Mesenchymal stem cell (in vitro differentiated cells and primary cell): Measurements from ENCODE around the gene CLEC4D.
A peak's percentile ranks its signal among the peaks of the same experiment; 100 is the strongest.

Experiments used
- DNase-seq: peaks from one replicate; pipeline ENCODE4 v3.0.0-alpha.2; 2013
- H2AFZ ChIP-seq: one replicate; pipeline ENCODE4 v1.6.1; 2013; ENCODE audit warnings: low read depth, mild to moderate bottlenecking, control low read depth, inconsistent platforms, low read length, moderate library complexity
- H2AK5ac ChIP-seq: 2 replicates; pipeline ENCODE4 v1.6.1; 2013; ENCODE audit warnings: low read length, moderate library complexity, mild to moderate bottlenecking, inconsistent platforms; ENCODE audit not compliant: severe bottlenecking
- H2BK120ac ChIP-seq: one replicate; pipeline ENCODE4 v1.6.1; 2013; ENCODE audit warnings: low read depth, mild to moderate bottlenecking, inconsistent platforms, low read length, moderate library complexity
- H2BK12ac ChIP-seq, 2 experiments: one replicate each; pipeline ENCODE4 v1.6.1; 2013; ENCODE audit warnings: inconsistent platforms in 2 of 2, low read length in 2 of 2, mild to moderate bottlenecking in 2 of 2, moderate library complexity in 2 of 2, control low read depth in 1 of 2
- H2BK15ac ChIP-seq: one replicate; pipeline ENCODE4 v1.6.1; 2013; ENCODE audit warnings: mild to moderate bottlenecking, low read depth, inconsistent platforms; ENCODE audit not compliant: poor library complexity, severe bottlenecking
- H2BK5ac ChIP-seq: 2 replicates; pipeline ENCODE4 v1.6.1; 2013; ENCODE audit warnings: low read depth, mild to moderate bottlenecking, low read length, control low read depth, inconsistent platforms; ENCODE audit not compliant: poor library complexity, severe bottlenecking
- H3K14ac ChIP-seq, 2 experiments: one replicate each; pipeline ENCODE4 v1.6.1; 2013; ENCODE audit warnings: inconsistent platforms in 2 of 2, low read length in 2 of 2, control low read depth in 1 of 2, mild to moderate bottlenecking in 1 of 2, moderate library complexity in 1 of 2
- H3K18ac ChIP-seq, 2 experiments: one replicate each; pipeline ENCODE4 v1.6.1; 2013; ENCODE audit warnings: inconsistent platforms in 2 of 2, low read length in 2 of 2, control low read depth in 1 of 2, low read depth in 1 of 2, mild to moderate bottlenecking in 1 of 2
- H3K23ac ChIP-seq, 2 experiments: one replicate each; pipeline ENCODE4 v1.6.1; 2013; ENCODE audit warnings: inconsistent platforms in 2 of 2, low read length in 2 of 2, mild to moderate bottlenecking in 2 of 2, moderate library complexity in 2 of 2, control low read depth in 1 of 2
- H3K27ac ChIP-seq: 2 replicates; pipeline ENCODE4 v1.5.1; 2013; ENCODE audit warnings: mild to moderate bottlenecking, moderate library complexity, low read length, control low read depth, inconsistent platforms; ENCODE audit not compliant: poor library complexity, severe bottlenecking
- H3K27me3 ChIP-seq, 2 experiments: 2 replicates each; pipeline versions ENCODE4 v1.6.1 to v1.7.0; 2013; ENCODE audit warnings: low read length in 2 of 2, mild to moderate bottlenecking in 2 of 2, moderate library complexity in 2 of 2, control low read depth in 1 of 2, inconsistent platforms in 1 of 2; ENCODE audit not compliant: control insufficient read depth in 1 of 2, insufficient read depth in 1 of 2
- H3K36me3 ChIP-seq, 2 experiments: 2 replicates each; pipeline versions ENCODE4 v1.6.1 to v1.7.0; 2013; ENCODE audit warnings: low read length in 2 of 2, control low read depth in 1 of 2, inconsistent platforms in 1 of 2, low read depth in 1 of 2, mild to moderate bottlenecking in 1 of 2; ENCODE audit not compliant: insufficient read depth in 2 of 2, control insufficient read depth in 1 of 2
- H3K4ac ChIP-seq, 2 experiments: one replicate each; pipeline ENCODE4 v1.6.1; 2013; ENCODE audit warnings: inconsistent platforms in 2 of 2, low read length in 2 of 2, mild to moderate bottlenecking in 2 of 2, moderate library complexity in 2 of 2, control low read depth in 1 of 2, low read depth in 1 of 2
- H3K4me1 ChIP-seq: 2 replicates; pipeline ENCODE4 v1.6.1; 2013; ENCODE audit warnings: low read depth, low read length, control low read depth; ENCODE audit not compliant: control insufficient read depth, insufficient read depth
- H3K4me2 ChIP-seq: 2 replicates; pipeline ENCODE4 v1.6.1; 2013; ENCODE audit warnings: low read length, mild to moderate bottlenecking, inconsistent platforms; ENCODE audit not compliant: poor library complexity, severe bottlenecking
- H3K4me3 ChIP-seq, 2 experiments: 2 replicates each; pipeline versions ENCODE4 v1.5.1 to v1.7.0; 2013; ENCODE audit warnings: low read length in 2 of 2, mild to moderate bottlenecking in 2 of 2, control low read depth in 1 of 2, low read depth in 1 of 2; ENCODE audit not compliant: insufficient read depth in 1 of 2
- H3K79me1 ChIP-seq: replicated peaks from 2 replicates; pipeline ENCODE4 v1.6.1; 2013; ENCODE audit warnings: mild to moderate bottlenecking, control low read depth, low read length, inconsistent platforms; ENCODE audit not compliant: poor library complexity, severe bottlenecking
- H3K9ac ChIP-seq: 2 replicates; pipeline ENCODE4 v1.7.0; 2013; ENCODE audit warnings: mild to moderate bottlenecking, low read length, moderate library complexity
- H3K9me3 ChIP-seq: 2 replicates; pipeline ENCODE4 v1.7.0; 2013; ENCODE audit warnings: mild to moderate bottlenecking, low read length; ENCODE audit not compliant: control insufficient read depth
- H4K8ac ChIP-seq: one replicate; pipeline ENCODE4 v1.6.1; 2013; ENCODE audit warnings: inconsistent platforms, mild to moderate bottlenecking, low read length, moderate library complexity
- H4K91ac ChIP-seq: one replicate; pipeline ENCODE4 v1.6.1; 2013; ENCODE audit warnings: mild to moderate bottlenecking, low read length, inconsistent platforms
- WGBS: methylation state at CpG from one replicate; pipeline ENCODE4 v1.1.7; 2013; ENCODE audit warnings: mixed read lengths; 5-methylcytosine and 5-hydroxymethylcytosine counted together

CLEC4D gene

DNA sequence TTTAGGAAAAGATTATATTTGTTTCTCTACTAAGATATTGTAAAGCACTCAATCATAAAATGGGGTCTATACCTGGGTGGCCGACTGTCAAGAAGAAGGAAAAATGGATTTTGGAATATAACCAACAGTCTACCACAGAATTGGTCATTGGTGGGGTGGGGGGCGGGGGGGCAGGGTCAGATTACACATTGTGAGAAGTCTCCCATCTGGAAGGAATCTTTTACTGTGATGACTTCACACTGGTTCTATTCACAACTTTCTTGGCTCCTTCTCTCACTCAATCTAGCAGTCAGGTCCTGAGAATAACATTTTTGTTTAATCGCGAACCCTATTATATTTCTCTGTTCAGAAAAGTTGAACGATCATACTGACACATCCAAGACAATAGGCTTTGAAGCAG, 36.1 kb downstream of the CLEC4D start:
- no peaks in the 10 kb centered on the region for H3K9me3 ChIP-seq
- no peak overlapping the region for H3K4ac ChIP-seq
- no peak overlapping the region for H4K8ac ChIP-seq
- H3K4me2 ChIP-seq: no peak overlapping the region
- DNase-seq: no peak
- no peak overlapping the region for H2BK120ac ChIP-seq
- no peak overlapping the region for H3K14ac ChIP-seq
- H3K27ac ChIP-seq: no peak overlapping the region
- no peak overlapping the region for H2BK5ac ChIP-seq
- no peak overlapping the region for H3K18ac ChIP-seq
- no peak overlapping the region for H3K23ac ChIP-seq
- H3K4me3 ChIP-seq: no peak overlapping the region
- H3K27me3 ChIP-seq: no peaks in the 10 kb centered on the region
- H3K79me1 ChIP-seq: no peaks in the 10 kb centered on the region
- H2BK12ac ChIP-seq: no peak overlapping the region
- no peak overlapping the region for H4K91ac ChIP-seq
- H3K4me1 ChIP-seq: no peaks in the 10 kb centered on the region
- H2AFZ ChIP-seq: no peak overlapping the region
- H3K36me3 ChIP-seq: no peaks in the 10 kb centered on the region
- H2BK15ac ChIP-seq: no peak overlapping the region
- no peak overlapping the region for H3K9ac ChIP-seq
- H2AK5ac ChIP-seq: no peak overlapping the region
- WGBS: 86% methylated on average over 4 of the region's 5 CpGs

DNA sequence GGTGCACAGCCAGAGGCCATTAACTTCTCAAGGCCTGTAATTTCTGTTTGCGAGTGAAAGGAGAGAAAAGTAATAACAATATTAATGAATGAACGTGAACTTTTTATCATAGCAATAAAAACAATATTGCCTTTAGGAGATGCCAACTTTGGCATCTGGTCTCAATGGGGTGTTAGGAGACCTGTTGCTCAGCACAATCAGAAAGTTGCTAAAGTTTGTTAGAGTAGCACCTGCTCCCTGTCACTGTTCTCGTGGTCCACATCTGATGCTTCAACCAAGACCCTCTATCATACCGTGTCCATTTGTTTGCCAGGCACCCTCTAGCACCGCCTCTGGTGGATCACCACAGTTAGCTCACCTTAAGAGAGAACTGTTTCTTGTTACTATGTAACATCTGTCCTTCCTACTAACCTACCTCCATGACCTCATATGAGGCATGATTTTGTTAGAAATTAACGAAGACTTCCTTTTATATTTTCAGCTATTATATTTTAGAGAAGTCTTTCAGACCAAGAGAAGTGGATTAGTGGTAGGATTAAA, 39.9 kb downstream of the CLEC4D start:
- H2BK12ac ChIP-seq: no peak overlapping the region
- no peak for DNase-seq
- H4K8ac ChIP-seq: no peak overlapping the region
- H2BK120ac ChIP-seq: no peak overlapping the region
- no peak overlapping the region for H2BK5ac ChIP-seq
- no peak overlapping the region for H2AFZ ChIP-seq
- H3K9ac ChIP-seq: no peak overlapping the region
- H3K27me3 ChIP-seq: no peaks in the 10 kb centered on the region
- WGBS: 42% methylated on average over 3 of the region's 6 CpGs
- no peak overlapping the region for H3K4ac ChIP-seq
- H3K14ac ChIP-seq: no peak overlapping the region
- H3K36me3 ChIP-seq: no peaks in the 10 kb centered on the region
- no peak overlapping the region for H3K4me2 ChIP-seq
- H3K27ac ChIP-seq: no peak overlapping the region
- no peak overlapping the region for H3K4me3 ChIP-seq
- no peaks in the 10 kb centered on the region for H3K9me3 ChIP-seq
- no peak overlapping the region for H3K18ac ChIP-seq
- peaks cover 3% of the 10 kb centered on the region for H3K4me1 ChIP-seq
- H2AK5ac ChIP-seq: no peak overlapping the region
- H2BK15ac ChIP-seq: no peak overlapping the region
- H3K23ac ChIP-seq: no peak overlapping the region
- no peak overlapping the region for H4K91ac ChIP-seq
- no peaks in the 10 kb centered on the region for H3K79me1 ChIP-seq

GRCh38 chr12:8554451-8555195, 41.3 kb downstream of the CLEC4D start:
- Histone ChIP-seq H3K4me2 (no peak overlapping the region), H2AFZ (no peak overlapping the region), H3K9me3 (no peaks in the 10 kb centered on the region), H3K18ac (no peak overlapping the region), H3K36me3 (no peaks in the 10 kb centered on the region), H4K91ac (no peak overlapping the region), H2BK5ac (no peak overlapping the region), H2BK120ac (no peak overlapping the region), H3K4me1 (peaks cover 3% of the 10 kb centered on the region), H3K27me3 (no peaks in the 10 kb centered on the region), H2BK12ac (no peak overlapping the region), H3K27ac (no peak overlapping the region), H3K4ac (no peak overlapping the region), H3K9ac (no peak overlapping the region), H3K4me3 (no peak overlapping the region), H2BK15ac (no peak overlapping the region), H2AK5ac (no peak overlapping the region), H3K23ac (no peak overlapping the region), H3K14ac (peak overlapping the region in 1 of 2 experiments; percentile 14), H4K8ac (no peak overlapping the region), H3K79me1 (no peaks in the 10 kb centered on the region)
- WGBS: 54% methylated on average over 5 of the region's 5 CpGs
- peak; percentile 27 for DNase-seq

DNA sequence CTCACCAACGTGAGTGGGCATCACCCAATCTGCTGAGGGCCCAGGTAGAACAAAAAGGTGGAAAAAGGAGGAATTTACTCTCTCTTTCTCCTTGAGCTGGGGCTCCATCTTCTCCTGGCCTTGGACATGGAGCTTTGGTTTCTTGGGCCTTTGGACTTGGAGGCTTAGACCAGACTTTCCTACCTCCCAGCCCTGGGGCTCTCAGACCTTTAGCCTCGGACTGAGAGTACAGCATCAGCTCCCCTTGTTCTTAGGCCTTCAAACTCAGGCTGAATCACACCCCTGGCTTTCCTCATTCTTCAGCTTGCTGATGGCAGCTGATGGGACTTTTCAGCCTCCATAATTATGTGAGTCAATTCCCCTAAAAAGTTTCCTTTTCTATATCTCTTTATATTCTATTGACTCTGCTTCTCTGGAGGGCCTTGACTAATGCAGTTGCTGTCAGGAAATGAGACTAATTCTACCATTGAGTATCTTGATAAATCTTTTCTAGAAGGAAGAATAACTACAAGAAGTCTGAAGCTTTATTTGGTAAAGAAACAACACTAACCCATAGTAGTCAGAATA, 43.3 kb downstream of the CLEC4D start:
- no peak overlapping the region for H3K4me3 ChIP-seq
- no peaks in the 10 kb centered on the region for H3K9me3 ChIP-seq
- no peak overlapping the region for H3K14ac ChIP-seq
- no peak overlapping the region for H2BK15ac ChIP-seq
- H2BK5ac ChIP-seq: no peak overlapping the region
- no peak overlapping the region for H3K4ac ChIP-seq
- H3K4me2 ChIP-seq: no peak overlapping the region
- no peaks in the 10 kb centered on the region for H3K79me1 ChIP-seq
- H3K36me3 ChIP-seq: no peaks in the 10 kb centered on the region
- H3K27ac ChIP-seq: no peak overlapping the region
- DNase-seq: no peak
- no peak overlapping the region for H4K91ac ChIP-seq
- H2AK5ac ChIP-seq: no peak overlapping the region
- peaks cover 0 to 6% of the 10 kb centered on the region in 2 experiments for H3K27me3 ChIP-seq
- H2BK12ac ChIP-seq: no peak overlapping the region
- H4K8ac ChIP-seq: no peak overlapping the region
- H3K23ac ChIP-seq: no peak overlapping the region
- no peak overlapping the region for H2BK120ac ChIP-seq
- H3K4me1 ChIP-seq: peaks cover 3% of the 10 kb centered on the region
- H3K9ac ChIP-seq: no peak overlapping the region
- H2AFZ ChIP-seq: no peak overlapping the region
- WGBS: 83% methylated on average over 2 of the region's 2 CpGs
- no peak overlapping the region for H3K18ac ChIP-seq
